HL-60 (cell line): ENCODE results near the gene UBTF.

Source experiments
- DNase-seq, 2 experiments: peaks; one replicate each; pipeline ENCODE4 v3.0.0-alpha.2; 2010 to 2020; ENCODE audit warnings: low read depth in 1 of 2, low spot score in 1 of 2
- H3K27ac ChIP-seq: fragments of 250-450 bp; sonication (Bioruptor Pico); replicated peaks from 2 replicates; pipeline ENCODE4 v1.5.1; 2020; ENCODE audit warnings: mild to moderate bottlenecking, moderate library complexity
- H3K27me3 ChIP-seq: fragments of 250-450 bp; sonication (Bioruptor Pico); 2 replicates; pipeline ENCODE4 v1.5.1; 2021; ENCODE audit warnings: mild to moderate bottlenecking, moderate library complexity; ENCODE audit not compliant: insufficient read depth, poor library complexity, severe bottlenecking
- H3K4me3 ChIP-seq: replicated peaks from 2 replicates; pipeline ENCODE4 v1.5.1; 2011; ENCODE audit warnings: mild to moderate bottlenecking, control low read depth, low read length; ENCODE audit not compliant: insufficient read depth
- CTCF ChIP-seq: IDR thresholded peaks from one replicate; pipeline ENCODE4 v1.5.1; 2011; ENCODE audit warnings: low read length, control low read depth, inconsistent platforms; ENCODE audit not compliant: insufficient read depth
- GABPA ChIP-seq: IDR thresholded peaks from 2 replicates; pipeline ENCODE4 v1.6.1; 2012; ENCODE audit warnings: low read depth
- POLR2AphosphoS5 ChIP-seq: IDR thresholded peaks from 2 replicates; pipeline ENCODE4 v1.6.1; 2012; ENCODE audit warnings: low read depth
- SPI1 ChIP-seq: IDR thresholded peaks from 2 replicates; pipeline ENCODE4 v1.6.1; 2012; ENCODE audit warnings: low read depth, mild to moderate bottlenecking, borderline replicate concordance
- TF ChIP-seq, protein P1 (sequence below): IDR thresholded peaks from 2 replicates; pipeline ENCODE4 v1.6.1; 2012; ENCODE audit warnings: low read depth; ENCODE audit not compliant: insufficient replicate concordance

UBTF gene

GRCh38 chr17:44209786-44210341 is 9.6 kb downstream of the UBTF start:
- peak in 1 of 2 experiments; percentile 75 for DNase-seq
- TF ChIP-seq SPI1, result no peak
- no peak for TF ChIP-seq CTCF
- TF ChIP-seq GABPA, result no peak
- no peak for TF ChIP-seq POLR2AphosphoS5
- TF ChIP-seq, protein P1, sequence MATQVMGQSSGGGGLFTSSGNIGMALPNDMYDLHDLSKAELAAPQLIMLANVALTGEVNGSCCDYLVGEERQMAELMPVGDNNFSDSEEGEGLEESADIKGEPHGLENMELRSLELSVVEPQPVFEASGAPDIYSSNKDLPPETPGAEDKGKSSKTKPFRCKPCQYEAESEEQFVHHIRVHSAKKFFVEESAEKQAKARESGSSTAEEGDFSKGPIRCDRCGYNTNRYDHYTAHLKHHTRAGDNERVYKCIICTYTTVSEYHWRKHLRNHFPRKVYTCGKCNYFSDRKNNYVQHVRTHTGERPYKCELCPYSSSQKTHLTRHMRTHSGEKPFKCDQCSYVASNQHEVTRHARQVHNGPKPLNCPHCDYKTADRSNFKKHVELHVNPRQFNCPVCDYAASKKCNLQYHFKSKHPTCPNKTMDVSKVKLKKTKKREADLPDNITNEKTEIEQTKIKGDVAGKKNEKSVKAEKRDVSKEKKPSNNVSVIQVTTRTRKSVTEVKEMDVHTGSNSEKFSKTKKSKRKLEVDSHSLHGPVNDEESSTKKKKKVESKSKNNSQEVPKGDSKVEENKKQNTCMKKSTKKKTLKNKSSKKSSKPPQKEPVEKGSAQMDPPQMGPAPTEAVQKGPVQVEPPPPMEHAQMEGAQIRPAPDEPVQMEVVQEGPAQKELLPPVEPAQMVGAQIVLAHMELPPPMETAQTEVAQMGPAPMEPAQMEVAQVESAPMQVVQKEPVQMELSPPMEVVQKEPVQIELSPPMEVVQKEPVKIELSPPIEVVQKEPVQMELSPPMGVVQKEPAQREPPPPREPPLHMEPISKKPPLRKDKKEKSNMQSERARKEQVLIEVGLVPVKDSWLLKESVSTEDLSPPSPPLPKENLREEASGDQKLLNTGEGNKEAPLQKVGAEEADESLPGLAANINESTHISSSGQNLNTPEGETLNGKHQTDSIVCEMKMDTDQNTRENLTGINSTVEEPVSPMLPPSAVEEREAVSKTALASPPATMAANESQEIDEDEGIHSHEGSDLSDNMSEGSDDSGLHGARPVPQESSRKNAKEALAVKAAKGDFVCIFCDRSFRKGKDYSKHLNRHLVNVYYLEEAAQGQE, result no peak
- Histone ChIP-seq H3K27ac (peak overlapping the region; percentile 53), H3K4me3 (no peak overlapping the region), H3K27me3 (no peaks in the 10 kb centered on the region)

DNA sequence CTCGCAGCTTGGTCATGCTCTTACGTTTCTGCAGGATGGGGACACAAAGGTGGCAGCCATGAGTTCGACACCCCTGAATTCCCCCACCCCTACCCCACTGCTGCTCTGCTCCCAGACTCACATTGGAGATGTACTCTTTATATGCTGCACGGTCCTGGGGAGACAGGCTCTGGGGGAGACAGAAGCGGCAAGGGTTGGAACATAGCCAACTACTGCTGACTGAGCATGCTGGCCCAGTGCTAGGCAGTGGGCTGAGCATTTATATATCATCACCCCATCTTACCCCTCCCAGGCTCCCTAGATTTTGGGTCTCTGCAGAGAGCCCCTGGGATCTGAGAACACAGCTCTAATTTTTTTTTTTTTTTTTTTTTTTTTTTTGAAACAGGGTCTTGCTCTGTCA is 11.7 kb downstream of the UBTF start:
- Histone ChIP-seq H3K27ac (no peak overlapping the region), H3K4me3 (no peak overlapping the region), H3K27me3 (no peaks in the 10 kb centered on the region)
- no peak for DNase-seq
- TF ChIP-seq SPI1, result no peak
- no peak for TF ChIP-seq GABPA
- no peak for TF ChIP-seq CTCF
- no peak for TF ChIP-seq POLR2AphosphoS5
- TF ChIP-seq, protein P1, result no peak

DNA sequence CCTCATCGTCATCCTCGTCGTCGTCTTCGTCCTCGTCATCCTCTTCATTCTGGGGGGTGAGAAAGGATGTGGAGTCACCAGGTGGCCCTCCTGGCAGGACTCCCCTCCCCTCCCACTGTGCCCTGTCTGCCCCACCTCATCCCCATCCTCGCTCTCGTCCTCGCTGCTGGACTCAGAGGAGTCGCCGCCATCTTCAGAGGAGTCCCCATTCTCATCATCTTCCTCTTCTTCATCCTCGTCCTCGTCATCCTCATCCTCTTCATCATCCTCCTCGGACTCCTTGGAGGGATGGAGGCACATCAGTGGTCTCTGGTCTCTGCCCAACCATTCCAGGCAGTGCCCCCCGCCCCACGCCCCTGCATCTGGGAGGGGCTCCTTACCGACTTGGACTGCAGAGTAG is 12.2 kb downstream of the UBTF start:
- no peak for DNase-seq
- H3K4me3 ChIP-seq, result no peak overlapping the region
- no peak overlapping the region for H3K27ac ChIP-seq
- TF ChIP-seq, protein P1, result no peak
- no peak; the same call in 1 of the 2 replicates for TF ChIP-seq POLR2AphosphoS5
- TF ChIP-seq CTCF, result no peak
- no peak for TF ChIP-seq GABPA
- TF ChIP-seq SPI1, result no peak
- no peaks in the 10 kb centered on the region for H3K27me3 ChIP-seq
